Mesenteric fat pad (tissue), 1 donor: ENCODE data around the gene WRNIP1. TPM values are rescaled to one million over a fixed set of nuclear protein-coding genes. Genes with fewer than 3 reads are reported as not detected.
A peak's percentile ranks its signal among the peaks of the same experiment; 100 is the strongest.

Source experiments
- DNase-seq: peaks from one replicate; pipeline ENCODE4 v3.0.0-alpha.2; 2020; ENCODE audit warnings: low spot score
- long read RNA-seq: library from polyadenylated mRNA; unstranded; transcript quantifications from one replicate; pipeline ENCODE4 v2.0.0, GENCODE V29; 2020
- total RNA-seq: library from RNA; stranded (reverse); fragmentation: NEBNext Ultra II Directional; extraction: Animal tissue kit (Norgen Biotek cat#: 25700); gene quantifications from one replicate; pipeline ENCODE4 v1.2.1, GENCODE V29; 2021
- donor health status: DM: yes; HTN: yes; CAD: no.

The WRNIP1 gene
- total RNA-seq: 24.5 TPM
- long read RNA-seq, partial matches to known transcripts: 4 of 8 reads
- long read RNA-seq, other reads (novel, unspliced or antisense): 3 of 8 reads

DNA sequence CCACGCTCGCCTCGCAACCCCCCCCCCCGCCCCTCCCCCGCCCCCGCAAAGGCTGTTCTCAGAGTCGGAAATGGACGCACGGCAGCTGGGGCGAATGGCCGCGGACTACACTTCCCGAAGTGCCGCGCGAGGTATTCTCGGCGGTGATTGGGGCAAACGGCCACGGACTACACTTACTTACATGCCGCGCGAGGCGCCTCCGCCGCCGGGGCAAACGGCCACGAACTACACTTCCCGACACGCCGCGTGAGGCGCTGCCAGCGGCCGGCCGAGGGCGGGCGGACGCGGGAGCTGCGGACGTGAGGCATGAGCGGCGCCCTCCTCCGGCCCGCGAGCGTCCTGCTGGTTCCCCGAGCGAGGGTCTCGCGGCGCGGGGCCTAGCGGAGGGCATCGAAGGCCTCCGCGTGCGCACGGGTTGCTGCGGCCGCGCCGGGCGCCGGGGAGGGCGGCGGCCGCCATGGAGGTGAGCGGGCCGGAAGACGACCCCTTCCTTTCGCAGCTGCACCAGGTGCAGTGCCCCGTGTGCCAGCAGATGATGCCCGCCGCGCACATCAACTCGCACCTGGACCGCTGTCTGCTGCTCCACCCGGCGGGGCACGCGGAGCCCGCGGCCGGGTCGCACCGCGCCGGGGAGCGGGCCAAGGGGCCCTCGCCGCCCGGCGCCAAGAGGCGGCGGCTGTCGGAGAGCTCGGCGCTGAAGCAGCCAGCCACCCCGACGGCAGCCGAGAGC lies at the start of gene WRNIP1:
WRNIP1 (plus strand) TSS at position 228 of the 730 bp plus-strand sequence; CDS start at position 458, 230 bp downstream.
- DNase-seq: peak; percentile 100

DNA sequence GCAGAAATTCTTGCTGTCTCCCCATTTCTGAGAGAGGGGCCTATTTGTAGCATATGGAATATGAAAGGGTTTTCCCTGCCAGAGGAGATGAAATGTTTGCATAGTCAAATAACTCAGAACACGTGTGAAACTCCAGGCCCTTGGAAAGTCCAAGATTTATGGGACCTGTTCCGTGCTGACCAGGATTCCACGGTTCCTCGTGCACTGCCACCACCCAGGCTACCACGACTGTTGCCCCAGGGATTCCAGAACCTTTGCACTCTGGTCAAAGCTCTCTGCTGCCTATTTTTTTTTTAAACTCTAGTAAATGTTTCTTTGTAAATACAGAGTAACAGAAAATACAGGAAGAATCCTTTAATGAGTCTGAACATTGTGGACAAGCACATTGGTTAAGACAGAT lies 49.5 kb upstream of the WRNIP1 start:
- DNase-seq: no peak

DNA sequence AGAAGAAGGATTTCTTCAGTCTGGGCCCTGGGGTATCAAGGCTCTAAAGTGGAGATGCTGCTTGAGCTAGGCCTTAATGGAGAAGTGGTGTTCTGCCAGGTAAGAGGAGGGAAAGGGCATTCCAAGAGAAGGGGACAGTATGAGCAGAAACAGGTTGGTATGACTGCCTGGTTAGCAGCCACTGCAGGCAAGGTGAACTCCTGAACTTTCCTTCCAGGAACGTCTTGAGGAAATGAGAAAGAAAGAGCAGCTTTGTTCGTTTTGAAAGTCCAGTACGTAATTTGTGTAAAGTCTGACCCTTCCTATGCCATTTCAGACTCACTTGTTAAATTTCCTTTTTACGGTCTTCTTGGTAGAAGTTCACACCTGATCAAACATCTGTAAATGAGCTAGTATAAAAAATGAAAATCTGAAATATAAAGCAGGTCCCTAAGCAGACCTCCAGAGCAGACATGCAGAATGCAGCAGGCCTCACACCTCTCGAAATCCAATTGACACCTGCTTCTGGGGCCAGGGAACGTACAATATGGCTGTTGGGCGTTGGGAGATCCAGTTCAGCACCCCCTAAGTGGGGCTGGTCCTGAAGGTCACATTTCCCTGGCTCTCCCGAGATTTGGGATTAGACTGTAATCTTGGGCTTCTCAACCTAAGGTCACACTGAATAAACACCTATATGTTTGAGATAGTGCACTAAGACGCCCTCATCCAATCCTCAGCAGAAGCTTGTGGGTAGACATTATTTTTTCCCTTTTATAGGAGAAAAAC lies 48.1 kb upstream of the WRNIP1 start:
- no peak for DNase-seq

DNA sequence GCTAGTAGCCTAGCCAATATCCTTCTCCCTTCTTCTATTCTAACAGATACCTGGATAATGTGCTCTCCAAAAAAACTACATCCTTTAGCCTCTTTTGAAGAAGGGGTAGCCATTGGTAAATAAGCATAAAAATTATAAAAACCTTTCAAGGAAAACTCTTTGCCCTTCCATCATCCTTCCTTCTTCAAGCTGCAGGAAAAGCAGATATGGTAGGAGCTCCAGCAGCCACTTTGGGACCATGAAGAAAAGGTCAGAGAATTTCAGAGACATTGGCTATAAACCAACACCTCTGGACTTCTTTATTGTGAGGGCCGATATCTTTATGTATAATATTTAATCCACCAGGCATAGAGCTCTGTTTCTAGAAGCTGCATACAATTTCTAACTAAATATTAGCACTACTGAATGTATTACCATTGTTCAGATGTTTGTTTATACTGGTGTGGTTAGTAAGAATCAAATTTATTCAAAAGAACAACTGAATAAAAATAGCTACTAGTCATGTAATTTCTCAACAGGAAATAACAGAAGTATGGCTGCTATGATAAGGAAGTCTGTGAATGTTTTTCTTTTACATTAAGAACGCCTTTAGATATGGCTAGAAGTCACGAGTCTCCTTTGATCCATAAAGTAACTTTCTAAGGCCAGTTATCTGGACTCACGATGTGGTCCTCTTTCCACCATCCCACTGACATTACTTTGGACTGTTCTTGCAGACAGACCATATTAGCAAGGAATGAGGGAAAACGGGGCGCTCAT lies 46.7 kb upstream of the WRNIP1 start:
- DNase-seq: no peak

DNA sequence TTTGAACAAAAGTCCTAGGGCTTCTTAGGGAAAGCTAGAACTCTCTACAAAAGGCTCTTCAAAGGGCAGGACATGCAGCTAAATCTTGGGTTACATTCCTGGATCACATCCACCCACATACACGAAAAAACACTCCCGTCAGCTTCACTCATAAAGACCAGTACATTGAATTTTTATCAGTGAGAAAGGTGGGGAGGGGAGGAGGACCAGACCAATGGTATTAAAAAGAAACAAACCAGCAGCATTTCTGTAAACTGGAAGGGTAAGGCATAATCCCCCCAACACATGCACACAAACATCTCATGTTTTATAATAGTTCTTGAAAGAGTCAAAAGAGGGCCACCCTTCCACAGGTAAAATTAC lies 46.1 kb upstream of the WRNIP1 start:
- DNase-seq: no peak

DNA sequence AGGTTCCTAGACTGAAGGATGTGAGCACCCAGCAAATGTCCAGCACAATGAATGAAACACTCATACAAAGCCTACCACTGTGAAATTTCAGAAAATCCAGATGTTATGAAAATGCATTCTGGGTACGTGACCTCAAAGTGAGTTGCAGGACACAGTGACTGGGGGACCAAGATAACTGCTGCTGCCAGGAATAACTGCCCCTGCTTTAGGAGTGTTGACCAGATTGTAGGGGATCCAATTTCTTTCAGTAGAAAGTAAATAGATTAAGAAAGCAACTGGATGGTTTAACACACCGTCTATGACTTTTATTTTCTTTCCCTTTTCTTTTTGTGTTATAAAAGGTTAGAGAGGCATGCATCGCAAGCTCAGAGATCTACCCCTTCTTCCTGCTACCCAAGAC lies 44.0 kb upstream of the WRNIP1 start:
- DNase-seq: no peak

DNA sequence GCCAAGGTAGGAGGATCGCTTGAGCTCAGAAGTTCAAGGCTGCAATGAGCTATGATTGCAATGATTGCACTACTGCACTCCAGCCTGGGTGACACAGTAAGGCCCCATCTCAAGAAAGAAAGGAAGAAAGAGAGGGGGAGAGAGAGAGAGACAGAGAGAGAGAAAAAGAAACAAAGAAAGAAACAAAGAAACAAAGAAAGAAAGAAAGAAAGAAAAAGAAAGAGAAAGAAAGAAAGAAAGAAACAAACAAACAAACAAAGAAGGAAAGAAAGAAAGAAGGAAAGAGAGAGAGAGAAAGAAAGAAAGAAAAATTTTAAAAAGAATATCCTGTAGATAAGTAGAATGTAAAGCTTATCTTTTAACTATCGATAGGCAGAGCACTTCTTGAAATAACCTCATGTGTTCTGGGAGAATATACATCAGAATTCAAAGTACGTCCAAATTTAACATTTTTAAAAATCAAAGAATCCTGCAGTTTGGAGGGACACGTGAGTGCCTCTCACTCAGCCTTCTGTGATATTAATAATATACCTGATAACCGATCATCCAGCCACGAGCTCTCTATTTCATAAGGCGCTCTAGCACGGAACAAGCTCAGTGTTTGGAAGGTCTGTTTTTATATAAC lies 39.7 kb upstream of the WRNIP1 start:
- no peak for DNase-seq

DNA sequence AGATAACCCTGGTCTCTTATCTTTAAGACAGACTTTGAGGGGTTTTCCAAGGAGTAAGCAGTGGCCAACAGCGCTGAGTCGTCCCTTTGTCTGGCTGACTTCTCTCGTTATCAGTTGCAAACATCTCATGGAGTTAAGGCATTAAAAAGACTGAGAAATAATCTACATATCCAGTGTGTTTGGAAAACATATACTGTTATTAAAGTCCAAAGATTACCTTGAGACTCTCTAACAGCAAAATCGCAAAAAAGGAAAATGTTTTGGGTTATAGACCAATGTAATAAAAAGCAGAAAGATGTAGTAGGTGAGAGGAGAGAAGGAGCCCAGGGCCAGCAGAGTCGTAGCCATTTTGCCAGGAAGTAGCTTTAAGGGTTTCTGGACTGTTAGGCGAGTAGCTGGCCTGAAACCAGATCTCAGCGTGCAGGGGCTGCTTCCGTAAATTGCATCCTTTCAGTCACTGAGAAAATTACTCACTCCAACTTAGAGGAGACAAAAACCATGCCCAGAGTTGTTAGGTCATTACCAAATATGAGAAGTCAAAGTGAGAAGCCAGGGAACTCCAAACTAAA lies 39.1 kb upstream of the WRNIP1 start:
- no peak for DNase-seq

DNA sequence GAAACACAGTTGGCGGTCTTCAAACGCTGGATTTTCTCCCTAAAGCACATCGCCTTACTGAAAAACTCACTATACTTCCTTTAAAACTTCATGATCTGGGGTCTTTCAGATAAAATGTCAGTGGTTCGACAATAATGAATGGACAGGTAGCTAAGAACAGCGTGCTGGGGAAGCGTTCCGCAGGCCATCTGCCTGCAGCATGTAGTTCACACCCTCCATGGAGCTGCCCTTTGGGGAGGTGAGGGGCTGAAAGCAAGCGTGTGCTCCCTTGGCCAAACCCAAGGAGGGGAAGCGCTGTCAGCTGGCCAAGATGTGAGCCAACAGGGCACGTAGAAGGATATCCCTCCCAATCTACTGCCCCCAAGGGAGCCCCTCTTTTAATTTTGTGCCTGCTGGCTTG lies 35.3 kb upstream of the WRNIP1 start:
- DNase-seq: no peak

DNA sequence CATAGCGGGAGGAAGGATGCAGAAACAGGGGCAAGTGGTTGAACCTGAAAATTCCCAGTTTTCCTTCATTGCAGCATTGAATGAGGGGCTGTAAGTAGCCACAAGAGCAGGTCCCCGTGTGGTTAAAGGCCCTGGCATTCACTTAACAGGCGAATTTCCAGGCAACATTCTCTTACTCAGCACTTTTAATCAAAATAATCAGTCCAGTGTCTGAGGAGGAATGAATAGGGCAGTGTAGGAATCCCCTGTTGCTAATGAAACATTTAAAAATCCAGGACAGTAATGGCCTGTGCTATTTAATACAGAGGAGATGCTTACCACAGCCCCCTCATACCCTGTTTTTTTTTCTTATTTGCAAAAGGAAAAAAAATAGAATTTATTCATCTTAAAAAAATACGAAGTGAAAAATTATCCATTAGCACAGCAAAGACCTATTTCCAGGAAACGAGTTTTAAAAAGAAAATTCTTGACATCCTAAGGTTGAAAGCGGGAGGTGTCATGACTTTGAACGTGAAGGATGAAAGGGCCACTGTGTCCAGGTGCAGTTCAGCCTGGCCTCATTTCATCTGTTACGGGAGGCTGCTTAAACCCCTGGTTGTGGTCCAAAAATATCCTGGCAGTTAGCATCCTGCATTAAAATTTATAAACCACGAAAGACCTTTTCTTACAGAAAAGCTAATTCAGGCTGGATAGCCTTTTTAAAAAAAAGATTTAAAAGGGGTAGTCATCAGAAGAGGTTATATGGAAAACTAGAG lies 34.7 kb upstream of the WRNIP1 start:
- DNase-seq: no peak

DNA sequence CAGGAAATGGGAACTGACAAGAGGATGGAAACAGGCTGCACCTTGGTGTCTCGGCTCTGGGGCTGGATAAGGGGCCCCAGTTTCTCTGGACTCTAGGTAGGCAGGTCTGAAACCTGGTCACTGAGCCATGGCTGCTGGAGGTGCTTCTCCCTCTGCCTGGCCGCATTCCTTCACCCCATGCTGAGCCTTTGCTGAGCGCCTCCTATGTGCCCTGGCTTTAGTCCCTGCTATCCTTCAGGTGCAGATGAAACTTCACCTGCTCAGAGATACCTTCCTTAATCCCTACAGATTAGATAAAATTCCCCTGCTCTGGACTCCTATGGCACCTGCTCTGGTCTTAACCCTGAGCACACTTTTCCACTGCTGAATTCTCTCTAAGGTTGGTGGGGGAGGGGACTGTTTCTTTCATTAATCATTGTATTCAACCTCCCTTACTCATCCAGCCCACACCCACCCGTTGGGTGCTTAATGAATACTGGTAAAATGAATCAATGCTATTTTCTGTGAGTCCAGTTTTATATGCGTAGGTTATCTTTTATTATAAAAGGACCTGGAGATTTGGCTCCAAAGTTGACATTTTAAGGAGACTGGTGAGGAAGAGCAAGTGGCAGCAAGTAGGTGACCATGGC lies 33.8 kb upstream of the WRNIP1 start:
- no peak for DNase-seq

DNA sequence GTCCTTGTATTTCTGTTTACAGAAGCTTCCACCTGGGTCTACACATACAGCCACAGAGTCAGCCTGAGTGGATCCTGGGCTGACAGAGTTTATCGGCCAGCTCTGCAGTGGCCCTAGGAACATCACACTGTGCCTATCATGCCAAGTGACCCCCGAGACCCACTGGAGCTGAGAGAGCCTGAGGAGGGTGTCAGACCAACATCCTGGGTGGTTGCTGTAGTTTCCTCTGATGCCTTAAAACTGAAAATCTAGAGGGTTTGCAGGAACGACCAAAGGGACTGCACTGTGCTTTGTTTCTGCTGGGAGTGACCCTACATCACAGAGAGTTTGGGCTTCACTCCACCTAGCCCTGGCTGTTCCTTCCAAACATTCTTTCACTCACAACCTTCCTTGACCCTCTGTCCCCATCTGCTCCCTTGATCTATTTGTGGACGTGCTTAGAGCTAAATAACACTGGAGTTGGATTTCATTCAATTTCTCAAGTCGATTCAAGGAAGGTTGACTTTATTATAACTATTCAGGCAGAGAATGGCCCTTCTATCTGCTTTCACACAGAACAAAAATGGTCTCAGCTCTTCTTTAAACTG lies 32.6 kb upstream of the WRNIP1 start:
- no peak for DNase-seq

DNA sequence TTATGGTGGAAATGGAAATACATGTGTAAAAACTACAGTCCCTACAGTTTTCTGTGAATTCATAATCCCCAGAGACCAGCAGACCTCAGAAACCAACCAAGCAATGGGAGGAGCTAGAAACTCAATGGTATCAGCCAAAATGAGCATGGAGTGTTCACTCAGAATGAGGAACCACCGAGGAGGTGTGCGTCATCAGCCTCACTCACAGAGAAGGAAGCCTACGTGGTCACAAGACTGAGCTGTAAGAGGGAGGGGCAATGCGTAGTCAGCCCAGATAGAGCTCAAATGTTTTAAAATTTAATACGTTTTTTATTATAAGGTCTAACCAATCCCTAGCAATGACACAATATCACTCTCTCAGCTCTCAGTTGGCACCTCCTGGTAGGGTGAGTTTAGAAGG lies 31.9 kb upstream of the WRNIP1 start:
- DNase-seq: no peak

DNA sequence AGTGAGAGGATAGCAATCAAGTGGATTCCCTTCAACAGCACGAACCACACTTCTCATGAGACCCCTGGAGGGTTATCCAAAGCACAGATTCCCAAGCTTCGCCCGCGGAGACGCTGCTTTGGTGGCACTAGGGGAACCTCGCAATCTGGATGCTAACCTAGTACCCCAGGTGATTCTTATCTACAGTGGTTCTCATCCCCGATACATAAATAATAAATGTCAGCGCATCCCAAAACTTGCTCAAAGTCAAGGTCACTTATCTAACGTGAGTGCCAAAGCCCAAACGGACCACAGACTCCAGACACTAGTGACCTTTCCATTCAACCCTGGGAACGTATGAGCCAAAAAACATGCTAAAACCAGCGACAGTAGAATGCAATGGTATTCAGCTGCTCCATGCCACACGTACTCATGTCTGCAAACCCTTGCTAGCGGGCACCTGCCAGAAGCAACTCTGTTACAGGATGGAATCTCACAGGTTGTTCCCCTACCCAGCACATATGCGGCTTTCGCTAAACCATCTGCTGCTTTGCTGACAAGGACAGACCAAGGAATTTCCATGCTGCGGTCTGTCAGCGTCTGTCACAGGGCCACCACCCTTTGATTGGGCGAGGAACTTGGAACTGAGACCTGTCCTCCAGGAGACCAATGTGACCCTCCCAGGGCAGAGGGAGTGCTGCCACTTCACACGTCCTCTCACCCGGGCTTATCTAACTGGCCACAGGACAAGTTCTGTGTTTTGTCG lies 31.3 kb upstream of the WRNIP1 start:
- DNase-seq: no peak

DNA sequence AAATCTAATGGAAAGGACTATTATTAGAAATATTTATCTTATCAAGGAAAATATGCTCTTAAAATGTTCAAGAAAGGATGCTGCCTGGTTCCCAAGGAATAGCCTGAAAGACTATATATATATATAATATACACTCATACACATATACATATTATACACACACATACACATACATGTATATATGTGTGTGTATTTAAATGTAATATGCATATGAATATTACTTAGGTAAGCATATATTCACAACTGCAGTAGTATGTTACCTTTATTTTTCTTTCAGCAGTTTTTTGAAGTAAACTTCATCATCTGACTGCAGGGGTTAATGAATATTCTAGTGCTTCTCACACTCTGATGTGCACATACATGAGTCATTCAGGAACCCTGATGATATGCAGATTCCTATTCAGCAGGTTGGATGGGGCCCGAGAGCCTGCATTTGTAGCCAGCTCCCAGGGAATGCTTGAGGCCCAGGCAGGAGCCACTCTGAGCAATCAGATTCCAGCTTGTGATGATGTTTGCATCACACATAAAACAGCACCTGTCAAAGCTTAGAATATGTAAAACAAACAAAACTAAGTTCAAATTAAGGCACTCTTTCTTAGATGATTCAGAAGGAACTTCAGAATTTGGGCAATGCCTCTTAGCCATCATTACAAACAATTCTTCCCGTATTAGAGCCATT lies 30.6 kb upstream of the WRNIP1 start:
- no peak for DNase-seq

DNA sequence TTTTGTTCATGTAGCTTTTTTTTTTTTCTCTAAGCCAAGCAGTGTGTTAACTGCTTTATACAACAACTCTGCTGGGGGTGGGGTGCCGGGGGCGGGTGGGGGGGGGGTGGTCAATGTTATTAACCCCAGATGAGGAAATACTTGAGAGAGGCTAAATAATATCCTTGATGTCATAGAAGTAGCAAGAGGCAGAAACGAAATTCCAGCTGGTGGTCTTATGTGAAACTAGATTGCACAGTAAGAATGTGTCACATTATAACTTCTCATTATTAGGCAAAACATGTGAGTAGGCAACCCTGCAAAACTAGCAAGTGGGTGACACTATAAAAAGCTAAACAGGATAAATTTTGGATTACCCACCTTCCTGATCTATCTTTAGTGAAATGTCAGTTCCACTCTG lies 27.3 kb upstream of the WRNIP1 start:
- no peak for DNase-seq

DNA sequence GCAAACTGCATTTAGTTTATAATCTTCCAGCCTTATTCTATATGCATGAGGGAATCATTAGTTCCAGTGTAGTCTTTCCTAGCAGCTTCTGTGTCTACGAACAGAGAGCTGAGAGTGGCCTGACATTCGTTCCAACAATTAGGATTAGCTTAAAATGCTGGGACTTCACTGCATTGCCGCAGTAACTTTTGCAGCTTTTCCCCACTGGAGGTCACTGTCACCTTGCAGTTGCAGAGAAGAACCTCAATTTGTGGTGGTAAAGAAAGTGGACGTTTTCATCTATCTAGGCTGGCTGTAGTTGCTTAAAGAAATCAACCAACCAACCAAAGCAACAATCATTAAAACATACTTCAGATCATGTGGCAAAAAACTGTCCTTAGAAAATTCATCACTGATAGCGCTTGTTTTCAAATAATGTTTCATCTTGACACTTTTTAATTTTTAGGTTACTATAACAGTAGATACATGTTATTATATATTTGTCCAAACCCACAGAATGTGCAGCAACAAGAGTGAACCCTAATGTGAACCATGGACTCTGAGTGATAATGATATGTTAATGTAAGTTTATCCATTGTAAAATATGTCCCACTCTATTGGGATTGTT lies 26.7 kb upstream of the WRNIP1 start:
- DNase-seq: no peak

DNA sequence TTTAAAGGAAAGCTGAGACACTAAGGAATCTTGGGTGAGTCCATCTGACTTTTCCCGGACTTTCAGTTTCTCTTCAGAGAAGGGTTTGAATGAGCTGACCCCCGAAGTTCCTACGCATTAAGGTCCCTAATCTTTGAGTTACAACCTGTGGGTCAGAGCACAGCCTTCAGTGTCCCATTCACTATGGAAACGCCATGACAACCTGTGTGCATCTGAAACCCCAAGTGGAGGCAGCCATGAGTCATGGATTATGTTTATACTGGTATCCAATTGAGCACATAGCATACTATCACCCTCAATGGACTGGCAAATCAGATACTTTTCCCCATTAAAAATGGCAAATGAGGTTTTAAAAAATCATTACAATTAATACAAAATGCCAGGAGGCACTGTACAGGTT lies 25.9 kb upstream of the WRNIP1 start:
- no peak for DNase-seq
